HG03469 (cell line): ENCODE data around the gene KRAS.

ENCODE experiments used
- ATAC-seq: cut with Tn5 transposase; IDR thresholded peaks from one replicate; pipeline ENCODE4 v1.9.1; 2021; ENCODE audit warnings: mild to moderate bottlenecking, moderate library complexity, moderate number of reproducible peaks; ENCODE audit not compliant: unreplicated experiment

Gene KRAS

GRCh38 chr12:25256826-25257225 lies 6.1 kb upstream of the KRAS start:
- ATAC-seq, result no peak

- ATAC-seq, result no peak
Measured at GRCh38 chr12:25256005-25256404, 5.3 kb upstream of the KRAS start.

GRCh38 chr12:25254271-25254880 lies 3.6 kb upstream of the KRAS start:
- ATAC-seq, result no peak

GRCh38 chr12:25253371-25254068 lies 2.8 kb upstream of the KRAS start:
- ATAC-seq, result no peak

- no peak for ATAC-seq
Measured at GRCh38 chr12:25252946-25253345, 2.2 kb upstream of the KRAS start.

GRCh38 chr12:25251769-25252168 lies 1.0 kb upstream of the KRAS start:
- ATAC-seq, result no peak

GRCh38 chr12:25249931-25250738 lies 594 bp downstream of the KRAS start:
- ATAC-seq, result no peak

GRCh38 chr12:25248732-25249131 lies 2.0 kb downstream of the KRAS start:
- no peak for ATAC-seq

GRCh38 chr12:25248137-25248536 lies 2.6 kb downstream of the KRAS start:
- ATAC-seq, result no peak

- ATAC-seq, result no peak
Measured at GRCh38 chr12:25245491-25245890, 5.2 kb downstream of the KRAS start.

- no peak for ATAC-seq
Measured at GRCh38 chr12:25243680-25243990, 7.1 kb downstream of the KRAS start.

GRCh38 chr12:25242981-25243679 lies 7.6 kb downstream of the KRAS start:
- ATAC-seq, result no peak

- ATAC-seq, result no peak
Measured at GRCh38 chr12:25241167-25242020, 9.3 kb downstream of the KRAS start.

- no peak for ATAC-seq
Measured at GRCh38 chr12:25236626-25237025, 14.1 kb downstream of the KRAS start.

GRCh38 chr12:25236190-25236589 lies 14.5 kb downstream of the KRAS start:
- ATAC-seq, result no peak

- no peak for ATAC-seq
Measured at GRCh38 chr12:25213338-25213737, 37.4 kb downstream of the KRAS start.

- ATAC-seq, result no peak
Measured at GRCh38 chr12:25208554-25208953, 42.2 kb downstream of the KRAS start.

- no peak for ATAC-seq
Measured at GRCh38 chr12:25207846-25208245, 42.9 kb downstream of the KRAS start.

GRCh38 chr12:25207411-25207810 lies 43.3 kb downstream of the KRAS start:
- no peak for ATAC-seq

- ATAC-seq, result no peak
Measured at GRCh38 chr12:25202137-25202536, 48.6 kb downstream of the KRAS start.

GRCh38 chr12:25200703-25201102 lies 50.0 kb downstream of the KRAS start:
- ATAC-seq, result no peak
